Right atrium auricular region (tissue), 2 donors: ENCODE results near the gene MRNIP. TPM values are rescaled to one million over a fixed set of nuclear protein-coding genes. Genes with fewer than 3 reads are reported as not detected.

Experiments
- DNase-seq: peaks from one replicate; pipeline ENCODE4 v3.0.0-alpha.2; 2019; ENCODE audit warnings: low spot score
- H3K27ac ChIP-seq, 2 donors: fragments of 200-600 bp; sonication (generic); 1 replicate in 1 of 2; 2 replicates in 1 of 2; pipeline ENCODE4 v1.5.1; 2016 to 2019
- H3K27me3 ChIP-seq, 2 donors: fragments of 200-600 bp; sonication (generic); one replicate each; pipeline versions ENCODE4 v1.5.1 to v1.6.0; 2017 to 2019
- H3K36me3 ChIP-seq: fragments of 200-600 bp; sonication (generic); one replicate; pipeline ENCODE4 v1.5.1; 2016
- H3K4me1 ChIP-seq, 2 donors: fragments of 200-600 bp; sonication (generic); one replicate each; pipeline versions ENCODE4 v1.5.1 to v1.6.0; 2017 to 2019
- H3K4me3 ChIP-seq, 2 donors: fragments of 200-600 bp; sonication (generic); 1 replicate in 1 of 2; 2 replicates in 1 of 2; pipeline ENCODE4 v1.5.1; 2017 to 2019; ENCODE audit warnings: mild to moderate bottlenecking in 1 of 2, moderate library complexity in 1 of 2
- H3K9me3 ChIP-seq, 2 donors: fragments of 200-600 bp; sonication (generic); one replicate each; pipeline ENCODE4 v1.5.1; 2019
- total RNA-seq, 2 donors: library from RNA; depleted of rRNA; stranded (reverse); fragments of >200 nt; gene quantifications; one replicate each; pipeline ENCODE4 v1.1.0, GENCODE V29; 2016
- TF ChIP-seq, protein P1 (sequence below), 2 donors: fragments of 200-600 bp; sonication (generic); IDR thresholded peaks; one replicate each; pipeline ENCODE4 v1.5.1; 2019; ENCODE audit warnings: antibody characterized with exemption in 2 of 2

MRNIP gene
- total RNA-seq, 2 donors from 2014 or later, result 12.5 to 20.3 TPM

DNA sequence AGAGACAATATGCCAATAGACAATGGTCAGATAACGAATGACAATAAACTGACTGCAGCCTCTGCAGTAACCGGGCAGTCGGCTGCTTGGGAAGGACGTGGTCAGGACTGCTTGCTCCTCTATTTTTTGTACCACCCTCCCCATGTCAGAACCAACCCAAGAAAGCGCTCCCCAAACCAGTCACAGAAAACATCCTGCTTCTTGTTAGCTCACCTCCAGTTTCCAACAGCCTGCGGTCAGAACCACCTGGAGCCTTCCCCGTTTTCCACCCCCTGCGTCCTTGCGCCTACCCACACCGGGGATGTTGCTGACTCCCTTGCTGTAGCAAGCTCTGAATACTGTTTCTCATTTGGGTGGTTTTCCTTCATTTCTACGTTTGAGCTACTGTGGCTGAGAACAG is 1.7 kb upstream of the MRNIP start:
- Histone ChIP-seq H3K27ac (no peak overlapping the region), H3K4me1 (peaks cover 0 to 22% of the 10 kb centered on the region in 2 donors), H3K27me3 (no peaks in the 10 kb centered on the region), H3K9me3 (no peaks in the 10 kb centered on the region), H3K4me3 (no peak overlapping the region), H3K36me3 (peaks cover 14% of the 10 kb centered on the region)
- TF ChIP-seq, protein P1, sequence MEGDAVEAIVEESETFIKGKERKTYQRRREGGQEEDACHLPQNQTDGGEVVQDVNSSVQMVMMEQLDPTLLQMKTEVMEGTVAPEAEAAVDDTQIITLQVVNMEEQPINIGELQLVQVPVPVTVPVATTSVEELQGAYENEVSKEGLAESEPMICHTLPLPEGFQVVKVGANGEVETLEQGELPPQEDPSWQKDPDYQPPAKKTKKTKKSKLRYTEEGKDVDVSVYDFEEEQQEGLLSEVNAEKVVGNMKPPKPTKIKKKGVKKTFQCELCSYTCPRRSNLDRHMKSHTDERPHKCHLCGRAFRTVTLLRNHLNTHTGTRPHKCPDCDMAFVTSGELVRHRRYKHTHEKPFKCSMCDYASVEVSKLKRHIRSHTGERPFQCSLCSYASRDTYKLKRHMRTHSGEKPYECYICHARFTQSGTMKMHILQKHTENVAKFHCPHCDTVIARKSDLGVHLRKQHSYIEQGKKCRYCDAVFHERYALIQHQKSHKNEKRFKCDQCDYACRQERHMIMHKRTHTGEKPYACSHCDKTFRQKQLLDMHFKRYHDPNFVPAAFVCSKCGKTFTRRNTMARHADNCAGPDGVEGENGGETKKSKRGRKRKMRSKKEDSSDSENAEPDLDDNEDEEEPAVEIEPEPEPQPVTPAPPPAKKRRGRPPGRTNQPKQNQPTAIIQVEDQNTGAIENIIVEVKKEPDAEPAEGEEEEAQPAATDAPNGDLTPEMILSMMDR (IDR thresholded peaks at IDR 0.05), result no peak
- no peak for DNase-seq

DNA sequence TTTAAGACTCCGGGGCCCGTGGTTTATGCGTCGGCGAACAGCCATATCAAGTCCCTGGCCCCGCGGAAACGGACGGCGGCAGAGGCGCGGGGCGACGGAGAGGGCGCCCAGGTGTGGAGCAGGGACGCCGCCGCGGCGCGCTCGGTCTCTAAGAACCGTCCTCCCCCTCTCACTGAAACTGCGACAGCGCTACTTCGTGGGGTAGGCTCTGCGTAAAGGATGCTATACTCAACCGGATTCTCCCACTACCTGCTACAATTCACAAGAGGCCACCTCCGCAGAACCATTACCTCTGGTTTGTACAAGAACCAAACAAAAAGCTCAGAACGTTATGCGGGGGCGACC is 404 bp downstream of the MRNIP start:
- TF ChIP-seq, protein P1 (IDR thresholded peaks at IDR 0.05), result no peak
- peak overlapping the region; percentile 79 to 95 for H3K4me3 ChIP-seq
- DNase-seq, result no peak

DNA sequence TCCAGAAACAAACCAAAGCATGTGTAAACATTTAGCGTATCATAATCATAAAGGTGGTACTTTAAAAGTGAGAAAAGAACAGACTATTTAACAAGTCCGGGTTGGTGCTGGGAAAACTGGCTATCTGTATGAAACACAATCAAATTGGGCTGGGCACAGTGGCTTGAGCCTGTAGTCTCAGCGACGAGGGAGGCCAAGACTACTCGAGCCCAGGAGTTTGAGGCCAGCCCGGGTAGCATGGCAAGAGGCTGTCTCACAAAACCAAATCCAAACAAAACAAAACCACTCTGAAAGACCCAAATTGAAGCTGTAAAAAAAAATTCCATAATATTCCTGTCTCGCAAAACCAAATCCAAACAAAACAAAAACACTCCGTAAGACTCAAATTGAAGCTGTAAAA is 4.3 kb downstream of the MRNIP start:
- Histone ChIP-seq H3K9me3 (no peaks in the 10 kb centered on the region), H3K4me1 (peaks cover 0 to 14% of the 10 kb centered on the region in 2 donors), H3K4me3 (no peak overlapping the region), H3K36me3 (peaks cover 35% of the 10 kb centered on the region), H3K27me3 (no peaks in the 10 kb centered on the region), H3K27ac (no peak overlapping the region)
- TF ChIP-seq, protein P1 (IDR thresholded peaks at IDR 0.05), result no peak
- no peak for DNase-seq

More for the DNA sequence above, 404 bp downstream of the MRNIP start:
- Histone ChIP-seq H3K9me3 (no peaks in the 10 kb centered on the region), H3K4me1 (peaks cover 0 to 22% of the 10 kb centered on the region in 2 donors), H3K27me3 (no peaks in the 10 kb centered on the region), H3K27ac (peak overlapping the region; percentile 84 to 92), H3K36me3 (peaks cover 4% of the 10 kb centered on the region)

DNA sequence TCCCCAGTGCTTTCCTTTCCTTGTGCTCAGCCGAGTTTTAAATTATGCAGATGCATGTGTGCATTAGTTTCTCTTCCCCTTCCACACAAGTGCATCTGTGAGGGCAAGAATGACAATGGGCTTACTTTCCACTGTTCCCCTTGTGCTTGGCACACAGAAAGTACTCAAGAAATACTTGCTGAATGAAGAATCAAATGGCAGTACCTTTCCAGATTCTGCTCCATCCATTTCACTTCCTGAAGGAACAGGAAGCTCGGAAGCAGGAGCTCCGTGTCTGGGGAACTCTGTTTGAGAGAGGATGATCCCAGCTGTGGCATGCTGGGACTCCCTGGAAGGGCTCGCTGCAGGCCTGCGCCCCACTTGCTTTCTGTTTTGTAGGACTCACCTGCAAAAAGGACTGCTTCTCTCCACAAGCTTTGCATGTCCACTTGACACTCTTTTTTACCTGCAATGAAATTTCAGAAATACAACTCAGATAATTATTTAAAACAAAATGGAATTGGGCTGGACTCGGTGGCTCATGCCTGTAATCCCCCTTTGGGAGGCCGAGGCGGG is 5.5 kb downstream of the MRNIP start:
- H3K36me3 ChIP-seq, result peaks cover 48% of the 10 kb centered on the region
- peaks cover 0 to 10% of the 10 kb centered on the region in 2 donors for H3K4me1 ChIP-seq
- DNase-seq, result no peak
- no peaks in the 10 kb centered on the region for H3K27me3 ChIP-seq
- no peak overlapping the region for H3K4me3 ChIP-seq
- no peaks in the 10 kb centered on the region for H3K9me3 ChIP-seq
- TF ChIP-seq, protein P1 (IDR thresholded peaks at IDR 0.05), result no peak
- H3K27ac ChIP-seq, result no peak overlapping the region

DNA sequence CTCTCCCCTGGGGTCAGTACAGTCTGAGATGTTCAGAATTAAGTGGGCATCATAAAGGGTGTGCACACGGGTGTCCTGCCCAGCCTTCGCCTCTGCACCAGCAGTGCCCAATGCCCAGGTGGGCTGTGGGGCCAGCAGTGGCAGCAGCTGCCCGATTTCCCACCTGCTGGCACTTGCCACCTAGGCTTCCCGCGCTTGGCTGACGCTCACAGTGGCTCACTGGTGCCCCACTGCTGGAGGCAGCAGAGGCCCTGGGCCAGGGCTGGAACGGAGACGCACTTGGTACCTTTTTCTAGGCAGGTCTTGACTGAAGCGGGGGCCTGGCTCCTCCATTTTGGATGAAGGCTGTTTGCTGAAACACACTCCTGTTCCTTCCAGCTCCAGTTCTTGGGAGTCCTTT is 17.0 kb downstream of the MRNIP start:
- Histone ChIP-seq H3K4me1 (peaks cover 0 to 3% of the 10 kb centered on the region in 2 donors), H3K4me3 (no peak overlapping the region), H3K27me3 (no peaks in the 10 kb centered on the region), H3K36me3 (peaks cover 60% of the 10 kb centered on the region), H3K9me3 (peaks cover 0 to 11% of the 10 kb centered on the region in 2 donors), H3K27ac (no peak overlapping the region)
- DNase-seq, result no peak
- TF ChIP-seq, protein P1 (IDR thresholded peaks at IDR 0.05), result no peak

DNA sequence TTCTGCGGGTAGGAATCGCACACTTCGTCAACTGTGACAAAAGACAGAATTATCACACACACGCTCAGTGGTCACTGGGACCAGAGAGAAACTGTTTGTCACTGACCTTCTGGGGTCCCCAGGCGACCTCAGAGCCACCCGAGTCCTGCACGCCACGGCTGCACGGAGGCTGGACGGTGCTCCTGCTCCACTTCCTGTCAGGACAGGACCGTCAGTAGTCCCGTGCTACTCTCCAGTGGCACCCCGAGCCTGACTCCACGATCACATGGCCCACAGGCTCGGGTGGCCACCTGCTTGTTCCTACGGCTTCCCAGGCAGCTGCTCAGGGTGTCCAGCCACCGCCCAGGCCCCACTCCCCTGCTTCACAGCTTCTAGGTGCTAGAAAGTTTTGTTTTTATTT is 17.9 kb downstream of the MRNIP start:
- no peak for DNase-seq
- peaks cover 60% of the 10 kb centered on the region for H3K36me3 ChIP-seq
- H3K27me3 ChIP-seq, result no peaks in the 10 kb centered on the region
- H3K4me1 ChIP-seq, result peaks cover 0 to 8% of the 10 kb centered on the region in 2 donors
- TF ChIP-seq, protein P1 (IDR thresholded peaks at IDR 0.05), result no peak
- no peak overlapping the region for H3K4me3 ChIP-seq
- no peak overlapping the region for H3K27ac ChIP-seq
- peaks cover 0 to 11% of the 10 kb centered on the region in 2 donors for H3K9me3 ChIP-seq
